Sigmoid colon (tissue), 4 donors: ENCODE data around the gene OPN3.

ENCODE experiments used
- CTCF ChIP-seq, 4 experiments: fragments of 450-650 bp in 3 of 4; fragments of 200-600 bp in 1 of 4; IDR thresholded peaks; one replicate each; pipeline ENCODE4 v1.5.1; 2016 to 2019; ENCODE audit warnings: antibody characterized with exemption in 4 of 4, mild to moderate bottlenecking in 3 of 4, moderate library complexity in 2 of 4
- EP300 ChIP-seq, 4 donors: sonication (generic); formaldehyde crosslinking; IDR thresholded peaks; one replicate each; pipeline ENCODE4 v1.6.1; 2017; ENCODE audit warnings: antibody characterized with exemption in 4 of 4
- POLR2A ChIP-seq, 2 donors: fragments of 450-650 bp; IDR thresholded peaks; one replicate each; pipeline ENCODE4 v1.6.1; 2016; ENCODE audit warnings: antibody characterized with exemption in 2 of 2, mild to moderate bottlenecking in 2 of 2, moderate library complexity in 2 of 2
- POLR2AphosphoS5 ChIP-seq, 4 donors: sonication (generic); formaldehyde crosslinking; IDR thresholded peaks; one replicate each; pipeline ENCODE4 v1.6.1; 2017; ENCODE audit warnings: antibody characterized with exemption in 4 of 4

GRCh38 chr1:241605146-241605805 is 34.9 kb downstream of the OPN3 start:
- TF ChIP-seq POLR2AphosphoS5 (IDR thresholded peaks at IDR 0.05) = no peak
- no peak for TF ChIP-seq CTCF (IDR thresholded peaks at IDR 0.05)
- no peak for TF ChIP-seq POLR2A (IDR thresholded peaks at IDR 0.05)
- TF ChIP-seq EP300 (IDR thresholded peaks at IDR 0.05) = no peak
